Measurements from ENCODE around the gene PTPRD.

- TF ChIP-seq CTCF (conservative IDR thresholded peaks at IDR 0.05; ENCODE audit: low read length) (no peak), EZH2phosphoT487 (IDR thresholded peaks at IDR 0.05; ENCODE audit: borderline replicate concordance, low read depth, low read length) (no peak)
Measured at GRCh38 chr9:9004810-9005209, 1608.0 kb downstream of the PTPRD start.

Data from OCI-LY7 (cell line).